Calu3 (cell line): ENCODE results near the gene RANBP3. TPM values are rescaled to one million over a fixed set of nuclear protein-coding genes. Genes with fewer than 3 reads are reported as not detected.

Source experiments
- BruUV-seq: library from RNA; stranded (reverse); fragments of 400-500 nt; replicated peaks from 2 replicates; lab custom pipeline; 2021; lab: Mats Ljungman, UMichigan
- CTCF ChIA-PET: fragments of 300-600 bp; sonication (Branson Sonifier 250); formaldehyde crosslinking; loops from one replicate; lab custom pipeline; 2022; ENCODE audit warnings: antibody characterized with exemption; lab: Charles Lee
- DNase-seq: peaks from one replicate; pipeline ENCODE4 v3.0.0; 2022
- H3K27ac Mint-ChIP-seq: one replicate; pipeline ENCODE4 v1.8.0; 2022; ENCODE audit warnings: mixed read lengths; ENCODE audit not compliant: unreplicated experiment
- H3K27me3 Mint-ChIP-seq: one replicate; pipeline ENCODE4 v1.8.0; 2022; ENCODE audit warnings: mixed read lengths; ENCODE audit not compliant: unreplicated experiment
- H3K36me3 Mint-ChIP-seq: one replicate; pipeline ENCODE4 v1.8.0; 2022; ENCODE audit warnings: mild to moderate bottlenecking, moderate library complexity, mixed read lengths; ENCODE audit not compliant: insufficient read depth, unreplicated experiment
- H3K4me1 Mint-ChIP-seq: one replicate; pipeline ENCODE4 v1.8.0; 2022; ENCODE audit warnings: mild to moderate bottlenecking, low read depth, mixed read lengths; ENCODE audit not compliant: unreplicated experiment
- H3K4me3 Mint-ChIP-seq: one replicate; pipeline ENCODE4 v1.8.0; 2022; ENCODE audit warnings: mild to moderate bottlenecking, low read depth, moderate library complexity, mixed read lengths; ENCODE audit not compliant: unreplicated experiment
- H3K9me3 Mint-ChIP-seq: one replicate; pipeline ENCODE4 v1.8.0; 2022; ENCODE audit warnings: low read depth, mixed read lengths; ENCODE audit not compliant: unreplicated experiment
- intact Hi-C: fragments of 100-400 bp; cut with micrococcal nuclease; formaldehyde crosslinking; loops from one replicate; pipeline ENCODE4 v1.10.0; 2022; ENCODE audit not compliant: unreplicated experiment
- total RNA-seq: library from RNA; stranded (reverse); gene quantifications from 2 replicates; pipeline ENCODE4 v1.2.3, GENCODE V29; 2022
- TF ChIP-seq, protein P1 (sequence below): fragments of 200-600 bp; IDR thresholded peaks from one replicate; pipeline ENCODE4 v1.8.0; 2022; ENCODE audit warnings: antibody characterized with exemption; ENCODE audit not compliant: unreplicated experiment

Gene RANBP3
- total RNA-seq, 1 experiment from 2014 or later: 58.4 TPM

DNA sequence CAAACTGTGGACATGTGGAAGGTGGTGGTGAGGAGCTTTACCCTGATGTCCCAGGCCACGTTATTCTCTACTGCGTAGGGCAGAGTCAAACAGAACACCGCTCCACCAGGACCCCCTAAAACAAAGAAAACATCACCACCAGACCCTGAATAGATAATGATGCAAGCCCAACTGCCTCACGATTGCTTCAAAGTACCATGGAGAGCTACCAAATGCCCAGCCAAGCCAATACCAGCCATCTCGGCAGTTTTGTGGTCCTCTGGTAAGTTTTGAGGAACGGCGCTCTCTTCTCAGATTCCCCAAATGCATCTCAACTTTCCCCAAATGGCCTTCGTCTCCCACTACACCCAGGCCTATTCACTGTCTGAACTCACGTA, 5.6 kb downstream of the RANBP3 start:
- DNase-seq: no peak
- intact Hi-C loops: no loop called here
- peaks cover 37% of the 10 kb centered on the region for H3K4me1 Mint-ChIP-seq
- H3K9me3 Mint-ChIP-seq: no peaks in the 10 kb centered on the region
- H3K36me3 Mint-ChIP-seq: peaks cover 39% of the 10 kb centered on the region
- no TSS peak for BruUV-seq
- H3K4me3 Mint-ChIP-seq: no peak overlapping the region
- H3K27ac Mint-ChIP-seq: no peak overlapping the region
- CTCF ChIA-PET: no interaction called here
- H3K27me3 Mint-ChIP-seq: no peaks in the 10 kb centered on the region
- TF ChIP-seq, protein P1, sequence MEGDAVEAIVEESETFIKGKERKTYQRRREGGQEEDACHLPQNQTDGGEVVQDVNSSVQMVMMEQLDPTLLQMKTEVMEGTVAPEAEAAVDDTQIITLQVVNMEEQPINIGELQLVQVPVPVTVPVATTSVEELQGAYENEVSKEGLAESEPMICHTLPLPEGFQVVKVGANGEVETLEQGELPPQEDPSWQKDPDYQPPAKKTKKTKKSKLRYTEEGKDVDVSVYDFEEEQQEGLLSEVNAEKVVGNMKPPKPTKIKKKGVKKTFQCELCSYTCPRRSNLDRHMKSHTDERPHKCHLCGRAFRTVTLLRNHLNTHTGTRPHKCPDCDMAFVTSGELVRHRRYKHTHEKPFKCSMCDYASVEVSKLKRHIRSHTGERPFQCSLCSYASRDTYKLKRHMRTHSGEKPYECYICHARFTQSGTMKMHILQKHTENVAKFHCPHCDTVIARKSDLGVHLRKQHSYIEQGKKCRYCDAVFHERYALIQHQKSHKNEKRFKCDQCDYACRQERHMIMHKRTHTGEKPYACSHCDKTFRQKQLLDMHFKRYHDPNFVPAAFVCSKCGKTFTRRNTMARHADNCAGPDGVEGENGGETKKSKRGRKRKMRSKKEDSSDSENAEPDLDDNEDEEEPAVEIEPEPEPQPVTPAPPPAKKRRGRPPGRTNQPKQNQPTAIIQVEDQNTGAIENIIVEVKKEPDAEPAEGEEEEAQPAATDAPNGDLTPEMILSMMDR: no peak

DNA sequence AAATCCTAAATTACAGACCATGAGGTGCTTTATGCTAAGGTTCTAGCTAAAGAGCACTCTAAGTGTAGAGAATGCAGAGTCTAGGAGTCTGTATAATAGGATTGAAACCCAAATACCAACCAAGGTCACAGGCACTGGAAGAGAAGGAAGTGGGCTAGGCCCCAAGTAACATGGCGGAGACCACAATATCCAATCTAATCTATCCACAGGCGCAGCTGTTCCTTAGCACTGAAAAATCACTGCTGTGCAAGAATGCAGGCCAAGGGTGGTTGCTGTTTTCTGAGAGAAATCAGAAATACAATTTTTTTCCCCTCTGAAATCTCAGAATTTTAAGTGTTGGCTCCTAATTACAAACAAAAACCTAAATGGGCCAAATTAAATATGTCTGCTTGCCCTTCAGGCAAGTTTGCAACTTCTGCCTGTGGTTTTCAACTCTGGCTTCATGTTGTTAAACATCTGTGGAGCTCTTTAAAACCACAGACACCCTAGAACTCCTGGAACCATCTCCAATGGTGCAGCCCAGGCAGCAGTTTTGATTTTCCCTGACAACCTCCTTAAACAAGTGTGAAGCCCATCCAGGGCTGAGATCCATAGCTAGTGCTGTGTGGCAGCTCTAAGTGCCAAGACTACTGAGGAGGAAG, 6.1 kb downstream of the RANBP3 start:
- peaks cover 37% of the 10 kb centered on the region for H3K4me1 Mint-ChIP-seq
- H3K9me3 Mint-ChIP-seq: no peaks in the 10 kb centered on the region
- intact Hi-C loops: no loop called here
- DNase-seq: no peak
- H3K27me3 Mint-ChIP-seq: no peaks in the 10 kb centered on the region
- BruUV-seq: no TSS peak
- CTCF ChIA-PET: no interaction called here
- TF ChIP-seq, protein P1: no peak
- H3K27ac Mint-ChIP-seq: no peak overlapping the region
- peaks cover 36% of the 10 kb centered on the region for H3K36me3 Mint-ChIP-seq
- no peak overlapping the region for H3K4me3 Mint-ChIP-seq

DNA sequence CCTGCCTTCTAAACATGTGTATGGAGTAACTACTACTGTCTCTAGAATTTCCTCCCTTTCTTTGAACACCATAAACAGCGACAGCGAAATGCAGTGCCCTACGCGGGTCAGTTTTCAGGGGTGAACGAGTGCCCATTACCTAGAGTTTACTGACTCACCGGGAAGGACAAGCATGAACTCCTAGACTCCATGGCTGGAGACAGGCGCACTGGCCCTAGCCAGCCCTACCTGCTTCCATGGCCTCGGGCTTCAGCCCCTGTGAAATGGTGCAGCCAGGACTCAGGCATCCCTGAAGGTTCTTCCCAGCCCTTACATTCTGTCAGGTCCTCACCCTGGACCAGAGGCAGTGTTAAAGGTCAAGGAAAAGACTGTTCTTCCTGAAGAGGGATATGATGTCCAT, 8.5 kb downstream of the RANBP3 start:
- Mint-ChIP-seq H3K4me1 (peaks cover 18% of the 10 kb centered on the region), H3K36me3 (peaks cover 16% of the 10 kb centered on the region), H3K27ac (no peak overlapping the region), H3K4me3 (no peak overlapping the region), H3K9me3 (no peaks in the 10 kb centered on the region), H3K27me3 (no peaks in the 10 kb centered on the region)
- TF ChIP-seq, protein P1: no peak
- no peak for DNase-seq
- BruUV-seq: no TSS peak
- CTCF ChIA-PET: no interaction called here
- intact Hi-C loops: no loop called here

DNA sequence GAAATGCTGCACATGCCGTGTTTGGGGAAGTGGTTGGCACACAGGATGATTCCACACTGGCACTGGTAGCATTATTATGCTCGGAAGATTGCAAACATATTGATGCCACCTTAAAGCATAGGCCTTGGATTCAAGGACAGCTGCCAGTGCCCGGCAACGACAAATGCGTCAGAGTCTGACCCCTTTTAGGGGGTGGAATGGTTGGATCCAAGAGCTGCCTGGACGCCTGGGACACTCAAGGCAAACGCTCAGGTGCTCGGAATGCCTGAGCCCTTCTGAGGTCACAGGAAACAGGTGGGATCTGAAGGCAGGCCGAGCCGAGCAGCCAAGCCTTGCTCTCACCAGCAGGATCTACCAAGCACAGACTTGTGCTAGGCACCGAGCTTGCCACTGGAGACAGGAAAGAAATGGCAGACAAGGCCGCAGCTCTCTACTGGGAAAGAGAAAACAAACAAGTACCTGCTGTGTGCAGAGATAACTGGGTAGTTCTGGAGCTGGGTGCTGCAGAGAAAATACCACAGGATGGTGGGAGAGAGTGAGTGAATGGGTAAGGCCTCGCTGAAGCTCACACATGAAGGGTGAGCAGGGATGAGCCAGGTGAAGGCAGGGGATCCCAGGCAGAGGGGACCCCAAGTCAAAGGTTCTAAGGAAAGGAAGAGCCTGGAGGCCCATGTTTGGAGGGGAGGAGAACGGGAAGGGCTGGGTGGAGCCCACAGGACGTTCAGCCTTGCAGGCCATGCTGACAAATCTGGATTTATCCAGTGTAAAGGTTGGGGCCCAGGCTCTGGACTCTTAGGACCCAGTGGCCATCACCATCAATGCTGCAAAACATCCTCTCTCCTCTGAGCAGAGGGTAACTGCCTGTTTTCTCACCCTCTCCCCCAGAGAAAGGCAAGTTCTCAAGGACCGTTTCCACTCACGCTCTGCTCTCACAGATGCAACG, 9.2 kb downstream of the RANBP3 start:
- Mint-ChIP-seq H3K27ac (no peak overlapping the region), H3K27me3 (no peaks in the 10 kb centered on the region), H3K36me3 (peaks cover 16% of the 10 kb centered on the region), H3K9me3 (no peaks in the 10 kb centered on the region), H3K4me1 (peaks cover 17% of the 10 kb centered on the region), H3K4me3 (no peak overlapping the region)
- BruUV-seq: no TSS peak
- intact Hi-C loops: no loop called here
- TF ChIP-seq, protein P1: no peak
- no peak for DNase-seq
- CTCF ChIA-PET: interaction anchor here (0.6 to 1.9 kb wide), 7 partner anchors 13 to 385 kb away, joined by 3 to 9 read pairs (median 4); partner anchors contain the start of gene VMAC
